Transverse colon (tissue), 4 donors: ENCODE results near the gene OR10G8. TPM values are rescaled to one million over a fixed set of nuclear protein-coding genes. Genes with fewer than 3 reads are reported as not detected.

Experiments
- DNase-seq: peaks from one replicate; pipeline ENCODE4 v3.0.0-alpha.2; 2019
- H3K27ac ChIP-seq, 4 donors: fragments of 200-600 bp; sonication (generic); 2 replicates each; pipeline ENCODE4 v1.5.1; 2016 to 2018; ENCODE audit warnings: inconsistent platforms in 4 of 4
- H3K27me3 ChIP-seq: fragments of 200-600 bp; sonication (generic); 2 replicates; pipeline ENCODE4 v1.5.1; 2017; ENCODE audit warnings: inconsistent platforms
- H3K36me3 ChIP-seq, 4 donors: fragments of 200-600 bp; sonication (generic); 2 replicates each; pipeline ENCODE4 v1.5.1; 2017 to 2019; ENCODE audit warnings: inconsistent platforms in 4 of 4
- H3K4me1 ChIP-seq, 4 donors: fragments of 200-600 bp; sonication (generic); 2 replicates each; pipeline ENCODE4 v1.5.1; 2017 to 2020; ENCODE audit warnings: inconsistent platforms in 4 of 4
- H3K4me3 ChIP-seq, 4 donors: fragments of 200-600 bp; sonication (generic); 1 replicate in 1 of 4; 2 replicates in 3 of 4; pipeline versions ENCODE4 v1.5.1 to v1.6.1; 2017 to 2019; ENCODE audit warnings: inconsistent platforms in 4 of 4
- H3K9me3 ChIP-seq, 2 donors: fragments of 200-600 bp; sonication (generic); 2 replicates each; pipeline ENCODE4 v1.5.1; 2017 to 2019; ENCODE audit warnings: inconsistent platforms in 2 of 2
- CTCF ChIP-seq, 5 experiments: fragments of 200-600 bp in 3 of 5; fragments of 450-650 bp in 2 of 5; sonication (generic) in 3 of 5; IDR thresholded peaks; 1 replicate in 2 of 5; 2 replicates in 3 of 5; pipeline ENCODE4 v1.5.1; 2016 to 2017; ENCODE audit warnings: antibody characterized with exemption in 5 of 5, inconsistent platforms in 3 of 5, mild to moderate bottlenecking in 2 of 5, moderate library complexity in 1 of 5
- EP300 ChIP-seq: sonication (generic); formaldehyde crosslinking; IDR thresholded peaks from one replicate; pipeline ENCODE4 v1.6.1; 2017; ENCODE audit warnings: antibody characterized with exemption, low read depth
- POLR2A ChIP-seq: fragments of 450-650 bp; IDR thresholded peaks from one replicate; pipeline ENCODE4 v1.6.1; 2016; ENCODE audit warnings: antibody characterized with exemption, mild to moderate bottlenecking, moderate library complexity
- POLR2AphosphoS5 ChIP-seq, 3 donors: sonication (generic); formaldehyde crosslinking; IDR thresholded peaks; one replicate each; pipeline ENCODE4 v1.6.1; 2016; ENCODE audit warnings: antibody characterized with exemption in 3 of 3
- WGBS, 2 donors: methylation state at CpG; one replicate each; pipeline ENCODE4 v1.1.5; 2018; ENCODE audit warnings: low coverage in 1 of 2; 5-methylcytosine and 5-hydroxymethylcytosine counted together
- in situ Hi-C, 4 donors: fragments of 200-750 bp; cut with MboI; loops; one replicate each; pipeline versions ENCODE4 v1.15.0 to v1.15.1; 2017; ENCODE audit warnings: low sequenced_read_pairs in 3 of 4, low pct_ligation_motif_present in 1 of 4, low pct_unique_long_range_greater_than_20kb in 1 of 4
- intact Hi-C: fragments of 100-400 bp; cut with DNase I; formaldehyde crosslinking; loops from one replicate; pipeline ENCODE4 v1.15.1; 2023; ENCODE audit warnings: low total_unique reads
- total RNA-seq, 4 donors: library from RNA; depleted of rRNA; stranded (reverse); fragments of >200 nt; gene quantifications; one replicate each; pipeline ENCODE4 v1.1.0, GENCODE V29; 2016

The OR10G8 gene
- total RNA-seq, 4 donors from 2014 or later, result 2.0 TPM; not detected in 3

DNA sequence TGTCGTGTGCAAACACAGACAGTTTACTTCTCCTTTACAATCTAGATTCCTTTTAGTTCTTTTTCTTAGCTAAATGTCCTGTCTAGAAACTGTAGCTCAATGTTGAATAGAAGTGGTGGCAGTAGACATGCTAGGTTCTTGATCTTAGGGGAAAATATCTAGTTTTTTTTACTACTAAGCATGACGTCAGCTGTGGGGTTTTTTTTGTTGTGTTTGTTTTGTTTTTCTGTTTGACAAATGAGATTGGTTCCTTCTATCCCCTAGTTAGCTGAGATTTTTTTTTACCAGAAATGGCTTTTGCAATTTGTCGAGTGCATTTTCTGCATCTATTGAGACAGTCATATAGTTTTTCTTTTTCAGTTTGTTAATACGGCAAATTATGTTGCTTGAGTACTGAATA, 16.8 kb downstream of the OR10G8 start:
- WGBS, 2 donors, result 74 to 87% methylated on average over 4 of the region's 4 CpGs
- in situ Hi-C loops, result no loop called here

DNA sequence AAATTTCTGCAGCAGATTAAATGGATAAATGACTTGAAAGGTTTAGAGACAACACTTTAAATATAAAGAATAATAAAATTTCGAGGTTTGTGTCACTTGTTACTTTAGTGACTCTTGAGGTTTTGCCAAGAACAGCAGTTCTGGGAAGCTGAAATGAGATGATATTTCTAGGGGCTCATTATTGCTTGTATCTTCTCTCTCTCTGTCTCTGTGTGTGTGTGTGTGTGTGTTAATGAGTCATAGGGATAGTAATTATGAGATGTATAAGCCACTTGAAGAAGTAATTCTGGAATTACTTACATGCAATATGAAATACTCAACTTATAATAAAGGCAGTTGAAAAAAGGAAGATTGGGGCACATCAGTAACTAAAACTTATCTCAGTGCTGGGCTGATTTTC, 24.1 kb downstream of the OR10G8 start:
- WGBS, 2 donors, result 33 to 50% methylated on average over 1 of the region's 1 CpG
- Histone ChIP-seq H3K4me1 (no peaks in the 10 kb centered on the region), H3K36me3 (no peaks in the 10 kb centered on the region), H3K9me3 (no peaks in the 10 kb centered on the region), H3K27me3 (no peaks in the 10 kb centered on the region), H3K4me3 (no peak overlapping the region), H3K27ac (no peak overlapping the region)
- TF ChIP-seq EP300 (no peak), POLR2A (no peak), CTCF (IDR thresholded peaks at IDR 0.05) (no peak), POLR2AphosphoS5 (IDR thresholded peaks at IDR 0.05) (no peak)
- in situ Hi-C loops (loop anchor here in 3 of 4 donors (25.0 kb wide), 1 partner anchor 537 kb away; no protein-coding TSS in a partner anchor), intact Hi-C loops (no loop called here)
- no peak for DNase-seq

More for the DNA sequence above, 16.8 kb downstream of the OR10G8 start:
- intact Hi-C loops, result no loop called here
- H3K9me3 ChIP-seq, result no peaks in the 10 kb centered on the region
- TF ChIP-seq EP300 (no peak), POLR2AphosphoS5 (IDR thresholded peaks at IDR 0.05) (no peak), CTCF (IDR thresholded peaks at IDR 0.05) (no peak), POLR2A (no peak)
- H3K27me3 ChIP-seq, result no peaks in the 10 kb centered on the region
- no peaks in the 10 kb centered on the region for H3K36me3 ChIP-seq
- DNase-seq, result no peak
- no peak overlapping the region for H3K27ac ChIP-seq
- no peak overlapping the region for H3K4me3 ChIP-seq
- H3K4me1 ChIP-seq, result no peaks in the 10 kb centered on the region

DNA sequence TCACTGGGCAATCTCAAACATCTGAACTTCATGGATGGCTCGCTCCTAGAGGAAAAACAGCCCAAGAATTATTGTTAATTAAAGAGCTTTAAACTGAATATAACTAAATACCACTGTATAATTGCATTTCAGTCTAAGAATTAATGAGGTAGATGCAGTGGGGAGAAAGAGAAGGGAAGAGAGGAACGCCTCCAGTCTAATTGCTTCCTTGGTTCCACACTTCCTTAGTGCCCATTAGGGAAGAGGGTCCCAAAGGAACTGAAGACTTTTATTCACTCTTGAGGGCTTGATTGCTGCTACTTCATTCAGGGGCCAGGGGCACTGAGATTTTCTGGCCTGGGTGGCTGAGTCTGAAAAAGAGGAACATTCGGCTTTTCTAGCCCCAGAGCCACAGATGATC, 26.4 kb downstream of the OR10G8 start:
- in situ Hi-C loops, result loop anchor here in 3 of 4 donors (25.0 kb wide), 1 partner anchor 534 kb away; no protein-coding TSS in a partner anchor

GRCh38 chr11:124068601-124069110, 42.1 kb downstream of the OR10G8 start:
- 57 to 64% methylated on average over 4 of the region's 4 CpGs for WGBS, 2 donors

More for the DNA sequence above, 26.4 kb downstream of the OR10G8 start:
- no peak for DNase-seq
- no peaks in the 10 kb centered on the region for H3K27me3 ChIP-seq
- WGBS, 2 donors, result 73 to 84% methylated on average over 1 to 3 of the region's 3 CpGs
- no peaks in the 10 kb centered on the region for H3K9me3 ChIP-seq
- H3K4me3 ChIP-seq, result no peak overlapping the region
- no peak overlapping the region for H3K27ac ChIP-seq
- TF ChIP-seq POLR2A (no peak), POLR2AphosphoS5 (IDR thresholded peaks at IDR 0.05) (no peak), EP300 (no peak), CTCF (IDR thresholded peaks at IDR 0.05) (no peak)
- intact Hi-C loops, result no loop called here
- H3K36me3 ChIP-seq, result no peaks in the 10 kb centered on the region
- H3K4me1 ChIP-seq, result no peaks in the 10 kb centered on the region

More at GRCh38 chr11:124068601-124069110, 42.1 kb downstream of the OR10G8 start:
- H3K36me3 ChIP-seq, result no peaks in the 10 kb centered on the region
- no peak overlapping the region for H3K27ac ChIP-seq
- DNase-seq, result no peak
- no peaks in the 10 kb centered on the region for H3K9me3 ChIP-seq
- TF ChIP-seq EP300, result no peak
- no peak for TF ChIP-seq CTCF (IDR thresholded peaks at IDR 0.05)
- no peak for TF ChIP-seq POLR2AphosphoS5 (IDR thresholded peaks at IDR 0.05)
- TF ChIP-seq POLR2A, result no peak
- H3K4me3 ChIP-seq, result no peak overlapping the region
- intact Hi-C loops (no loop called here), in situ Hi-C loops (loop anchor here in 3 of 4 donors (25.0 kb wide), 1 partner anchor 519 kb away; no protein-coding TSS in a partner anchor)
- H3K27me3 ChIP-seq, result peaks cover 20% of the 10 kb centered on the region
- H3K4me1 ChIP-seq, result peaks cover 0 to 13% (median 0%) of the 10 kb centered on the region in 4 donors
